IMR-90 (cell line): ENCODE results near the gene DAB1. TPM values are rescaled to one million over a fixed set of nuclear protein-coding genes. Genes with fewer than 3 reads are reported as not detected.

ENCODE experiments used
- ATAC-seq: fragments of 200-7000 bp; cut with Tn5 transposase; 2 replicates; pipeline ENCODE4 v1.9.1; 2020; ENCODE audit warnings: low read depth, mild to moderate bottlenecking, moderate library complexity
- BruUV-seq: library from RNA; stranded (reverse); fragments of 400-500 nt; replicated peaks from 2 replicates; lab custom pipeline; 2021; lab: Mats Ljungman, UMichigan
- CTCF ChIA-PET: fragments of 300-600 bp; formaldehyde crosslinking; extraction: SDS; loops from one replicate; lab custom pipeline; 2021; ENCODE audit warnings: antibody characterized with exemption; lab: Yijun Ruan, JAX
- POLR2A ChIA-PET: fragments of 300-600 bp; sonication (Branson Sonifier 250); formaldehyde crosslinking; loops from one replicate; lab custom pipeline; 2022; ENCODE audit warnings: antibody characterized with exemption; ENCODE audit not compliant: unreplicated experiment; lab: Charles Lee
- DNase-seq: peaks from one replicate; pipeline ENCODE4 v3.0.0; 2013
- H2AFZ ChIP-seq: replicated peaks from 2 replicates; pipeline ENCODE3; 2013; ENCODE audit warnings: low read length, mild to moderate bottlenecking; ENCODE audit not compliant: poor library complexity
- H2AK5ac ChIP-seq: 2 replicates; pipeline ENCODE4 v1.6.1; 2013; ENCODE audit warnings: low read depth, low read length, inconsistent platforms
- H2AK9ac ChIP-seq: replicated peaks from 2 replicates; pipeline ENCODE3; 2013; ENCODE audit warnings: mild to moderate bottlenecking, low read depth, low read length, moderate library complexity; ENCODE audit not compliant: poor library complexity
- H2BK120ac ChIP-seq: 2 replicates; pipeline ENCODE4 v1.6.1; 2013; ENCODE audit warnings: low read depth, low read length, inconsistent platforms
- H2BK15ac ChIP-seq: 3 replicates; pipeline ENCODE4 v1.6.1; 2013; ENCODE audit warnings: low read depth, low read length, inconsistent platforms
- H2BK20ac ChIP-seq: 2 replicates; pipeline ENCODE4 v1.6.1; 2013; ENCODE audit warnings: low read depth, mild to moderate bottlenecking, inconsistent platforms, low read length, moderate library complexity
- H2BK5ac ChIP-seq: 2 replicates; pipeline ENCODE4 v1.6.1; 2013; ENCODE audit warnings: mild to moderate bottlenecking, low read depth, low read length, inconsistent platforms; ENCODE audit not compliant: poor library complexity, severe bottlenecking
- H3K14ac ChIP-seq: replicated peaks from 2 replicates; pipeline ENCODE4 v1.6.1; 2013; ENCODE audit warnings: low read depth, low read length, inconsistent platforms
- H3K18ac ChIP-seq: 2 replicates; pipeline ENCODE4 v1.6.1; 2013; ENCODE audit warnings: low read depth, low read length, control low read depth
- H3K23ac ChIP-seq: 2 replicates; pipeline ENCODE4 v1.6.1; 2013; ENCODE audit warnings: low read depth, low read length, inconsistent platforms
- H3K27ac ChIP-seq: 2 replicates; pipeline ENCODE4 v1.5.1; 2013; ENCODE audit warnings: mild to moderate bottlenecking, control low read depth, low read length; ENCODE audit not compliant: insufficient read depth
- H3K27me3 ChIP-seq: 2 replicates; pipeline ENCODE4 v1.6.1; 2013; ENCODE audit warnings: low read length; ENCODE audit not compliant: control insufficient read depth, insufficient read depth
- H3K36me3 ChIP-seq: 2 replicates; pipeline ENCODE4 v1.6.1; 2013; ENCODE audit warnings: low read length, mixed read lengths; ENCODE audit not compliant: control insufficient read depth, insufficient read depth
- H3K4ac ChIP-seq: 2 replicates; pipeline ENCODE4 v1.6.1; 2013; ENCODE audit warnings: low read depth, low read length, inconsistent platforms
- H3K4me1 ChIP-seq: 2 replicates; pipeline ENCODE4 v1.6.1; 2013; ENCODE audit warnings: low read length, mixed read lengths; ENCODE audit not compliant: control insufficient read depth, insufficient read depth
- H3K4me2 ChIP-seq: 2 replicates; pipeline ENCODE4 v1.6.1; 2013; ENCODE audit warnings: low read depth, mild to moderate bottlenecking, control low read depth, low read length, moderate library complexity
- H3K4me3 ChIP-seq: 2 replicates; pipeline ENCODE4 v1.5.1; 2013; ENCODE audit warnings: low read depth, mild to moderate bottlenecking, control low read depth, low read length, moderate library complexity; ENCODE audit not compliant: insufficient read depth
- H3K56ac ChIP-seq: 2 replicates; pipeline ENCODE4 v1.6.1; 2013; ENCODE audit warnings: low read length, inconsistent platforms; ENCODE audit not compliant: insufficient read depth; ENCODE audit errors: extremely low read depth
- H3K79me1 ChIP-seq, 2 experiments: 2 replicates each; pipeline ENCODE4 v1.6.1; 2013; ENCODE audit warnings: low read length in 2 of 2, inconsistent platforms in 1 of 2, low read depth in 1 of 2
- H3K9ac ChIP-seq: 2 replicates; pipeline ENCODE4 v1.6.1; 2013; ENCODE audit warnings: low read depth, low read length, control low read depth
- H3K9me1 ChIP-seq: 2 replicates; pipeline ENCODE4 v1.6.1; 2013; ENCODE audit warnings: low read length, inconsistent platforms; ENCODE audit not compliant: insufficient read depth
- H3K9me3 ChIP-seq: 2 replicates; pipeline ENCODE4 v1.6.1; 2013; ENCODE audit warnings: low read length; ENCODE audit not compliant: control insufficient read depth, insufficient read depth
- H4K20me1 ChIP-seq: 2 replicates; pipeline ENCODE4 v1.6.1; 2013; ENCODE audit warnings: low read length, inconsistent platforms; ENCODE audit not compliant: insufficient read depth
- H4K5ac ChIP-seq: 2 replicates; pipeline ENCODE4 v1.6.1; 2013; ENCODE audit warnings: mild to moderate bottlenecking, low read depth, low read length, control low read depth
- H4K8ac ChIP-seq, 2 experiments: 2 replicates each; pipeline ENCODE4 v1.6.1; 2013; ENCODE audit warnings: low read depth in 2 of 2, low read length in 2 of 2, control low read depth in 1 of 2, inconsistent platforms in 1 of 2
- H4K91ac ChIP-seq: 2 replicates; pipeline ENCODE4 v1.6.1; 2013; ENCODE audit warnings: low read depth, low read length, inconsistent platforms; ENCODE audit not compliant: insufficient read depth
- BHLHE40 ChIP-seq: fragments of 150-350 bp; IDR thresholded peaks from 2 replicates; pipeline ENCODE4 v1.6.1; 2016; ENCODE audit warnings: mild to moderate bottlenecking, low read depth, low read length
- CEBPB ChIP-seq: IDR thresholded peaks from 2 replicates; pipeline ENCODE4 v1.6.1; 2012; ENCODE audit warnings: low read depth, low read length, improper control_type of control experiment
- CHD1 ChIP-seq: IDR thresholded peaks from 2 replicates; pipeline ENCODE4 v1.6.1; 2012; ENCODE audit warnings: low read depth, low read length, improper control_type of control experiment
- CTCF ChIP-seq: conservative IDR thresholded peaks from 2 replicates; pipeline ENCODE4 v1.5.1; 2012; ENCODE audit warnings: mild to moderate bottlenecking, low read depth, low read length, improper control_type of control experiment
- ELK1 ChIP-seq: fragments of 150-350 bp; IDR thresholded peaks from 2 replicates; pipeline ENCODE4 v1.6.1; 2016; ENCODE audit warnings: low read depth, mild to moderate bottlenecking, low read length, moderate library complexity, borderline replicate concordance
- FOS ChIP-seq: fragments of 150-350 bp; IDR thresholded peaks from 2 replicates; pipeline ENCODE4 v1.6.1; 2016; ENCODE audit warnings: low read depth, low read length
- MAZ ChIP-seq: IDR thresholded peaks from 2 replicates; pipeline ENCODE4 v1.6.1; 2012; ENCODE audit warnings: low read depth, mild to moderate bottlenecking, low read length, improper control_type of control experiment, moderate library complexity, borderline replicate concordance
- MXI1 ChIP-seq: IDR thresholded peaks from 2 replicates; pipeline ENCODE4 v1.6.1; 2012; ENCODE audit warnings: low read depth, mild to moderate bottlenecking, low read length, moderate library complexity, borderline replicate concordance
- NFE2L2 ChIP-seq: fragments of 150-350 bp; IDR thresholded peaks from 2 replicates; pipeline ENCODE4 v1.6.1; 2016; ENCODE audit warnings: low read depth, mild to moderate bottlenecking, low read length
- RFX5 ChIP-seq: IDR thresholded peaks from 2 replicates; pipeline ENCODE4 v1.8.0; 2012; ENCODE audit warnings: low read depth, mild to moderate bottlenecking, low read length, moderate library complexity
- SMC3 ChIP-seq: fragments of 150-350 bp; IDR thresholded peaks from 2 replicates; pipeline ENCODE4 v1.6.1; 2016; ENCODE audit warnings: low read depth, mild to moderate bottlenecking, antibody characterized with exemption, low read length, moderate library complexity
- USF2 ChIP-seq: fragments of 150-350 bp; IDR thresholded peaks from 2 replicates; pipeline ENCODE4 v1.6.1; 2017; ENCODE audit warnings: mild to moderate bottlenecking, antibody characterized with exemption, low read length, low read depth
- WGBS, 2 experiments: methylation state at CpG; one replicate each; pipeline versions ENCODE4 v1.1.5 to v1.1.7; 2013; ENCODE audit warnings: missing lambda C conversion rate in 2 of 2; ENCODE audit not compliant: insufficient read length in 1 of 2; ENCODE audit errors: extremely low coverage in 2 of 2; 5-methylcytosine and 5-hydroxymethylcytosine counted together
- dilution Hi-C: fragments of 300-500 bp; cut with HindIII; formaldehyde crosslinking; loops from one replicate; pipeline ENCODE4 v1.14.3; 2018; ENCODE audit warnings: low sequenced_read_pairs; ENCODE audit not compliant: unreplicated experiment
- in situ Hi-C: fragments of 300-500 bp; cut with MboI; formaldehyde crosslinking; loops from 3 replicates; pipeline ENCODE4 v1.14.3; 2019; ENCODE audit warnings: low sequenced_read_pairs, inconsistent platforms, mixed read lengths
- intact Hi-C: fragments of 100-400 bp; cut with micrococcal nuclease; formaldehyde crosslinking; loops from 2 replicates; pipeline ENCODE4 v1.10.0; 2022
- polyA plus RNA-seq, 3 experiments: library from polyadenylated mRNA; depleted of rRNA; stranded (reverse); fragments of >200 nt; gene quantifications; 2 replicates each; pipeline ENCODE4 v1.2.3, GENCODE V29; 2012; ENCODE audit warnings: low replicate concordance in 1 of 3
- total RNA-seq: library from RNA; depleted of rRNA; stranded (reverse); fragments of >200 nt; gene quantifications from 2 replicates; pipeline ENCODE4 v1.2.3, GENCODE V29; 2012

DAB1 gene
- total and polyA plus RNA-seq, 2 of the 4 experiments (the other 2 are of a cell fraction), result 0.18 to 0.41 TPM

GRCh38 chr1:57115030-57115614, 308.7 kb downstream of the DAB1 start:
- in situ Hi-C loops (no loop called here), intact Hi-C loops (no loop called here), dilution Hi-C loops (no loop called here)
- H3K14ac ChIP-seq, result no peak overlapping the region
- no peak overlapping the region for H3K27ac ChIP-seq
- H4K5ac ChIP-seq, result no peak overlapping the region
- no peak overlapping the region for H3K18ac ChIP-seq
- H4K20me1 ChIP-seq, result no peaks in the 10 kb centered on the region
- ATAC-seq (no peak), DNase-seq (no peak)
- H2AK5ac ChIP-seq, result no peak overlapping the region
- no CpG with 5 or more reads among the region's 4 CpGs for WGBS, 2 experiments
- no peak overlapping the region for H4K91ac ChIP-seq
- ChIA-PET CTCF (no interaction called here), POLR2A (no interaction called here)
- no peak overlapping the region for H3K9ac ChIP-seq
- no peaks in the 10 kb centered on the region for H3K9me1 ChIP-seq
- H2AFZ ChIP-seq, result no peak overlapping the region
- H3K4me2 ChIP-seq, result no peak overlapping the region
- no peak overlapping the region for H3K4me3 ChIP-seq
- no peaks in the 10 kb centered on the region for H3K36me3 ChIP-seq
- no peak overlapping the region for H4K8ac ChIP-seq
- H3K9me3 ChIP-seq, result no peaks in the 10 kb centered on the region
- H3K23ac ChIP-seq, result no peak overlapping the region
- no peak overlapping the region for H3K4ac ChIP-seq
- H3K56ac ChIP-seq, result no peak overlapping the region
- peaks cover 1% of the 10 kb centered on the region; the same call in 1 of the 2 replicates for H3K4me1 ChIP-seq
- no peak overlapping the region for H2BK15ac ChIP-seq
- no peak overlapping the region for H2BK20ac ChIP-seq
- H2BK120ac ChIP-seq, result no peak overlapping the region
- no peak overlapping the region for H2AK9ac ChIP-seq
- H2BK5ac ChIP-seq, result no peak overlapping the region
- H3K27me3 ChIP-seq, result no peaks in the 10 kb centered on the region
- TF ChIP-seq CHD1 (no peak), RFX5 (no peak), MAZ (no peak), USF2 (no peak), SMC3 (no peak), NFE2L2 (no peak), CEBPB (no peak), FOS (no peak), ELK1 (no peak), BHLHE40 (no peak), CTCF (no peak), MXI1 (no peak)
- no TSS peak for BruUV-seq
- no peaks in the 10 kb centered on the region for H3K79me1 ChIP-seq
